Ishikawa (cell line): ENCODE data around the gene GID8.

Experiments
- CEBPB ChIP-seq: IDR thresholded peaks from 2 replicates; pipeline ENCODE4 v1.6.1; 2012
- CREB1 ChIP-seq: IDR thresholded peaks from 2 replicates; pipeline ENCODE4 v1.6.1; 2012; ENCODE audit warnings: low read depth
- EGR1 ChIP-seq: IDR thresholded peaks from 2 replicates; pipeline ENCODE4 v1.6.1; 2012
- EP300 ChIP-seq: IDR thresholded peaks from 2 replicates; pipeline ENCODE4 v1.6.1; 2012; ENCODE audit warnings: borderline replicate concordance
- FOXM1 ChIP-seq: IDR thresholded peaks from 2 replicates; pipeline ENCODE4 v1.6.1; 2012; ENCODE audit warnings: low read depth, borderline replicate concordance
- MAX ChIP-seq: IDR thresholded peaks from 2 replicates; pipeline ENCODE4 v1.6.1; 2012
- NFIC ChIP-seq: IDR thresholded peaks from 2 replicates; pipeline ENCODE4 v1.6.1; 2012
- RAD21 ChIP-seq: IDR thresholded peaks from 2 replicates; pipeline ENCODE4 v1.6.1; 2012; ENCODE audit warnings: low read depth
- REST ChIP-seq: IDR thresholded peaks from 2 replicates; pipeline ENCODE4 v1.6.1; 2012; ENCODE audit warnings: low read depth, mild to moderate bottlenecking
- TAF1 ChIP-seq: IDR thresholded peaks from 2 replicates; pipeline ENCODE4 v1.6.1; 2012; ENCODE audit warnings: low read depth, mild to moderate bottlenecking
- TCF12 ChIP-seq: IDR thresholded peaks from 2 replicates; pipeline ENCODE4 v1.6.1; 2012; ENCODE audit warnings: low read depth
- TEAD4 ChIP-seq: IDR thresholded peaks from 2 replicates; pipeline ENCODE4 v1.6.1; 2012
- USF1 ChIP-seq: IDR thresholded peaks from 2 replicates; pipeline ENCODE4 v1.6.1; 2012
- YY1 ChIP-seq: IDR thresholded peaks from 2 replicates; pipeline ENCODE4 v1.6.1; 2012; ENCODE audit warnings: low read depth
- ZBTB7A ChIP-seq: IDR thresholded peaks from 2 replicates; pipeline ENCODE4 v1.6.1; 2012; ENCODE audit warnings: low read depth

Gene GID8

GRCh38 chr20:62972845-62973745 is 35.1 kb downstream of the GID8 start:
- no peak for TF ChIP-seq REST
- no peak for TF ChIP-seq EP300
- TF ChIP-seq NFIC, result no peak
- no peak for TF ChIP-seq CREB1
- TF ChIP-seq YY1, result no peak
- TF ChIP-seq CEBPB, result no peak
- TF ChIP-seq TAF1, result no peak
- no peak for TF ChIP-seq TCF12
- TF ChIP-seq RAD21, result no peak
- no peak for TF ChIP-seq ZBTB7A
- no peak for TF ChIP-seq TEAD4
- TF ChIP-seq MAX, result no peak
- TF ChIP-seq EGR1, result no peak
- TF ChIP-seq FOXM1, result no peak
- no peak for TF ChIP-seq USF1

- TF ChIP-seq FOXM1 (no peak), ZBTB7A (no peak), CREB1 (no peak), YY1 (no peak), EP300 (no peak), USF1 (no peak), NFIC (no peak), TEAD4 (no peak), TAF1 (no peak), RAD21 (no peak), REST (no peak), EGR1 (no peak), CEBPB (no peak), TCF12 (no peak)
Measured at GRCh38 chr20:62975251-62975760, 37.4 kb downstream of the GID8 start.

- TF ChIP-seq TEAD4 (no peak), TAF1 (no peak), YY1 (no peak), NFIC (no peak), CEBPB (no peak), EP300 (no peak), EGR1 (no peak), MAX (no peak), RAD21 (no peak), USF1 (no peak), REST (no peak), TCF12 (no peak), FOXM1 (no peak), CREB1 (no peak)
Measured at GRCh38 chr20:62975812-62976508, 38.0 kb downstream of the GID8 start.
